Breast epithelium (tissue), 3 donors: ENCODE measurements around the gene TNFAIP8L1.

Experiments used
- POLR2A ChIP-seq: fragments of 450-650 bp; IDR thresholded peaks from one replicate; pipeline ENCODE4 v1.6.1; 2016; ENCODE audit warnings: antibody characterized with exemption, mild to moderate bottlenecking, moderate library complexity
- TF ChIP-seq, protein P1 (sequence below), 3 donors: fragments of 450-650 bp; IDR thresholded peaks; one replicate each; pipeline ENCODE4 v1.5.1; 2016 to 2017; ENCODE audit warnings: antibody characterized with exemption in 3 of 3, mild to moderate bottlenecking in 3 of 3, moderate library complexity in 3 of 3

DNA sequence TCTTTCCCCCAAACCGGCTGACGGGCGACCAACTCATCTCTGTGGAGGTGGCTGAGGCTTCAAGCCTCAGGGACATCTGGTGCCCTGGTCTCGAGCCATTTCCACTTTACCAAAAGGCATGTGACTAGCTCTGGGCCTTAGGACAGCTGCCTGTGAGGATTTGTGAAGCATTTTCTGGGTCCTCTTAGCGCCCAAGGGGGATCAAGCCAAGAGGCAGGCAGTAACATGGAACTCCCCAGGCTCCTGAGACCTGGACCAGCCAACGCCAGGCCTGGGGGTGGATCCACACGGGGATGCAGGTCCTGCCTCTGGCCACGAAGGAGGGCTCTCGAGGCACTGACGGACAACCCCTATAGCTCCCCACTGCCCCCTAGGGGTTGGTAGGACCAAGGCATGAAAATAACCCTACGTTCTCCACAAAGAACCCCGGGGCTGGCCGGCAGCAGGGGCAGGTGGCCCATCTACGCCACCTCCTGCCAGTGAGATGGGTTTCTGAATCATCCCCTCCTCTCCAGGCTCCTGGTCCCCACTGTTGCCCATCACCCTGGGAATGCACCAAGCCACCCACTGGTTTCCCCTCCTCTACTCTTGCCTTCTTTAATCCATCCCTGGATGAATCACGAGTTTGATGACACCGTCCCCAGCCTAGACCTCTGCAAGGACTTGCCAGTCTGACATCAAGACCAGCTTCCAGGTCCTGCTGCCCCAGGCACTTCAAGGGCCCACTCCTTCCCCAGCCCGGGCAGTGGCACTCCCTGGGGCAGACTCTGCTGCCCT lies 37.8 kb downstream of the TNFAIP8L1 start:
- TF ChIP-seq, protein P1, sequence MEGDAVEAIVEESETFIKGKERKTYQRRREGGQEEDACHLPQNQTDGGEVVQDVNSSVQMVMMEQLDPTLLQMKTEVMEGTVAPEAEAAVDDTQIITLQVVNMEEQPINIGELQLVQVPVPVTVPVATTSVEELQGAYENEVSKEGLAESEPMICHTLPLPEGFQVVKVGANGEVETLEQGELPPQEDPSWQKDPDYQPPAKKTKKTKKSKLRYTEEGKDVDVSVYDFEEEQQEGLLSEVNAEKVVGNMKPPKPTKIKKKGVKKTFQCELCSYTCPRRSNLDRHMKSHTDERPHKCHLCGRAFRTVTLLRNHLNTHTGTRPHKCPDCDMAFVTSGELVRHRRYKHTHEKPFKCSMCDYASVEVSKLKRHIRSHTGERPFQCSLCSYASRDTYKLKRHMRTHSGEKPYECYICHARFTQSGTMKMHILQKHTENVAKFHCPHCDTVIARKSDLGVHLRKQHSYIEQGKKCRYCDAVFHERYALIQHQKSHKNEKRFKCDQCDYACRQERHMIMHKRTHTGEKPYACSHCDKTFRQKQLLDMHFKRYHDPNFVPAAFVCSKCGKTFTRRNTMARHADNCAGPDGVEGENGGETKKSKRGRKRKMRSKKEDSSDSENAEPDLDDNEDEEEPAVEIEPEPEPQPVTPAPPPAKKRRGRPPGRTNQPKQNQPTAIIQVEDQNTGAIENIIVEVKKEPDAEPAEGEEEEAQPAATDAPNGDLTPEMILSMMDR (IDR thresholded peaks at IDR 0.05) = peak in 1 of 3 donors; percentile 27
- no peak for TF ChIP-seq POLR2A
